SK-N-SH treated with all-trans-retinoic acid at 6 μM for 48 hours (cell line): ENCODE data around the gene OR6B3.

Source experiments
- ATAC-seq: fragments of 200-7000 bp; cut with Tn5 transposase; 3 replicates; pipeline ENCODE4 v1.9.1; 2020; ENCODE audit warnings: mild to moderate bottlenecking, moderate library complexity
- ARNTL ChIP-seq: fragments of 450-650 bp; formaldehyde crosslinking; IDR thresholded peaks from 2 replicates; pipeline ENCODE4 v1.5.0; 2020; ENCODE audit warnings: low read depth, mild to moderate bottlenecking, moderate library complexity, borderline replicate concordance
- BACH2 ChIP-seq: fragments of 250-450 bp; sonication (Bioruptor Pico); IDR thresholded peaks from 2 replicates; pipeline ENCODE4 v1.9.0; 2021; ENCODE audit warnings: mild to moderate bottlenecking, borderline replicate concordance
- CSDC2 ChIP-seq: fragments of 250-450 bp; sonication (Bioruptor Pico); IDR thresholded peaks from 2 replicates; pipeline ENCODE4 v1.5.0; 2020; ENCODE audit warnings: mild to moderate bottlenecking, moderate library complexity
- CSRNP3 ChIP-seq: fragments of 250-450 bp; sonication (Bioruptor Pico); IDR thresholded peaks from 2 replicates; pipeline ENCODE4 v1.5.1; 2021; ENCODE audit warnings: mild to moderate bottlenecking, moderate library complexity
- ESRRG ChIP-seq: fragments of 250-450 bp; sonication (Bioruptor Pico); IDR thresholded peaks from 2 replicates; pipeline ENCODE4 v1.6.1; 2021; ENCODE audit warnings: mild to moderate bottlenecking
- GLIS3 ChIP-seq: fragments of 250-450 bp; sonication (Bioruptor Pico); IDR thresholded peaks from 2 replicates; pipeline ENCODE4 v1.5.0; 2020; ENCODE audit warnings: mild to moderate bottlenecking, moderate library complexity
- OSR1 ChIP-seq: fragments of 250-450 bp; sonication (Bioruptor Pico); IDR thresholded peaks from 2 replicates; pipeline ENCODE4 v1.8.0; 2022; ENCODE audit warnings: moderate library complexity, mild to moderate bottlenecking, inconsistent platforms
- PPARA ChIP-seq: fragments of 250-450 bp; sonication (Bioruptor Pico); IDR thresholded peaks from 2 replicates; pipeline ENCODE4 v1.5.0; 2020; ENCODE audit warnings: mild to moderate bottlenecking, borderline replicate concordance
- SNAI2 ChIP-seq: fragments of 250-450 bp; sonication (Bioruptor Pico); IDR thresholded peaks from 2 replicates; pipeline ENCODE4 v1.5.0; 2020; ENCODE audit warnings: mild to moderate bottlenecking, moderate library complexity
- TCF4 ChIP-seq: fragments of 250-450 bp; sonication (Bioruptor Pico); IDR thresholded peaks from 2 replicates; pipeline ENCODE4 v1.8.0; 2021; ENCODE audit warnings: mild to moderate bottlenecking, moderate library complexity, borderline replicate concordance
- TOX ChIP-seq: fragments of 250-450 bp; sonication (Bioruptor Pico); IDR thresholded peaks from 2 replicates; pipeline ENCODE4 v1.8.0; 2021; ENCODE audit warnings: mild to moderate bottlenecking, moderate library complexity, borderline replicate concordance
- ZC3H10 ChIP-seq: fragments of 250-450 bp; sonication (Bioruptor Pico); IDR thresholded peaks from 2 replicates; pipeline ENCODE4 v1.5.1; 2021; ENCODE audit warnings: mild to moderate bottlenecking, moderate library complexity
- ZFP30 ChIP-seq: fragments of 450-650 bp; formaldehyde crosslinking; IDR thresholded peaks from 2 replicates; pipeline ENCODE4 v1.5.0; 2022; ENCODE audit warnings: mild to moderate bottlenecking, moderate library complexity
- ZNF565 ChIP-seq: fragments of 450-650 bp; formaldehyde crosslinking; conservative IDR thresholded peaks from 2 replicates; pipeline ENCODE4 v1.5.0; 2020; ENCODE audit warnings: low read depth, mild to moderate bottlenecking, moderate library complexity
- ZNF70 ChIP-seq: fragments of 450-650 bp; formaldehyde crosslinking; IDR thresholded peaks from 2 replicates; pipeline ENCODE4 v1.5.0; 2020; ENCODE audit warnings: mild to moderate bottlenecking, moderate library complexity
- ZNF8 ChIP-seq: fragments of 450-650 bp; formaldehyde crosslinking; IDR thresholded peaks from 2 replicates; pipeline ENCODE4 v1.5.0; 2020; ENCODE audit warnings: mild to moderate bottlenecking, moderate library complexity
- TF ChIP-seq, protein P1 (sequence below): fragments of 250-450 bp; sonication (Bioruptor Pico); IDR thresholded peaks from 2 replicates; pipeline ENCODE4 v1.8.0; 2020; ENCODE audit warnings: mild to moderate bottlenecking, moderate library complexity, borderline replicate concordance
- TF ChIP-seq, protein P2 (sequence below): fragments of 250-450 bp; sonication (Bioruptor Pico); IDR thresholded peaks from 2 replicates; pipeline ENCODE4 v1.5.1; 2020; ENCODE audit warnings: low read depth, mild to moderate bottlenecking, moderate library complexity
- TF ChIP-seq, protein P3 (sequence below): fragments of 250-450 bp; sonication (Bioruptor Pico); IDR thresholded peaks from 2 replicates; pipeline ENCODE4 v1.5.0; 2020; ENCODE audit warnings: mild to moderate bottlenecking, moderate library complexity
- TF ChIP-seq, protein P4 (sequence below): fragments of 250-450 bp; sonication (Bioruptor Pico); IDR thresholded peaks from 2 replicates; pipeline ENCODE4 v1.8.0; 2021; ENCODE audit warnings: low read depth, mild to moderate bottlenecking, moderate library complexity, borderline replicate concordance

OR6B3 gene

GRCh38 chr2:240055177-240055917 is 2.0 kb upstream of the OR6B3 start:
- no peak for ATAC-seq
- no peak for TF ChIP-seq ARNTL (CRISPR knock-in tag)
- TF ChIP-seq CSRNP3 (CRISPR knock-in tag) = no peak
- TF ChIP-seq ZNF70 = no peak
- TF ChIP-seq ZC3H10 (CRISPR knock-in tag) = no peak
- no peak for TF ChIP-seq ZNF8 (CRISPR knock-in tag)
- no peak for TF ChIP-seq OSR1 (CRISPR knock-in tag)
- TF ChIP-seq, protein P1, sequence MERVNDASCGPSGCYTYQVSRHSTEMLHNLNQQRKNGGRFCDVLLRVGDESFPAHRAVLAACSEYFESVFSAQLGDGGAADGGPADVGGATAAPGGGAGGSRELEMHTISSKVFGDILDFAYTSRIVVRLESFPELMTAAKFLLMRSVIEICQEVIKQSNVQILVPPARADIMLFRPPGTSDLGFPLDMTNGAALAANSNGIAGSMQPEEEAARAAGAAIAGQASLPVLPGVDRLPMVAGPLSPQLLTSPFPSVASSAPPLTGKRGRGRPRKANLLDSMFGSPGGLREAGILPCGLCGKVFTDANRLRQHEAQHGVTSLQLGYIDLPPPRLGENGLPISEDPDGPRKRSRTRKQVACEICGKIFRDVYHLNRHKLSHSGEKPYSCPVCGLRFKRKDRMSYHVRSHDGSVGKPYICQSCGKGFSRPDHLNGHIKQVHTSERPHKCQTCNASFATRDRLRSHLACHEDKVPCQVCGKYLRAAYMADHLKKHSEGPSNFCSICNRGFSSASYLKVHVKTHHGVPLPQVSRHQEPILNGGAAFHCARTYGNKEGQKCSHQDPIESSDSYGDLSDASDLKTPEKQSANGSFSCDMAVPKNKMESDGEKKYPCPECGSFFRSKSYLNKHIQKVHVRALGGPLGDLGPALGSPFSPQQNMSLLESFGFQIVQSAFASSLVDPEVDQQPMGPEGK (CRISPR knock-in tag) = no peak
- no peak for TF ChIP-seq PPARA (CRISPR knock-in tag)
- no peak for TF ChIP-seq TOX (CRISPR knock-in tag)
- TF ChIP-seq, protein P2, sequence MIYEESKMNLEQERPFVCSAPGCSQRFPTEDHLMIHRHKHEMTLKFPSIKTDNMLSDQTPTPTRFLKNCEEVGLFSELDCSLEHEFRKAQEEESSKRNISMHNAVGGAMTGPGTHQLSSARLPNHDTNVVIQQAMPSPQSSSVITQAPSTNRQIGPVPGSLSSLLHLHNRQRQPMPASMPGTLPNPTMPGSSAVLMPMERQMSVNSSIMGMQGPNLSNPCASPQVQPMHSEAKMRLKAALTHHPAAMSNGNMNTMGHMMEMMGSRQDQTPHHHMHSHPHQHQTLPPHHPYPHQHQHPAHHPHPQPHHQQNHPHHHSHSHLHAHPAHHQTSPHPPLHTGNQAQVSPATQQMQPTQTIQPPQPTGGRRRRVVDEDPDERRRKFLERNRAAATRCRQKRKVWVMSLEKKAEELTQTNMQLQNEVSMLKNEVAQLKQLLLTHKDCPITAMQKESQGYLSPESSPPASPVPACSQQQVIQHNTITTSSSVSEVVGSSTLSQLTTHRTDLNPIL (CRISPR knock-in tag) = no peak
- TF ChIP-seq BACH2 (CRISPR knock-in tag) = no peak
- TF ChIP-seq GLIS3 (CRISPR knock-in tag) = no peak
- no peak for TF ChIP-seq CSDC2 (CRISPR knock-in tag)
- TF ChIP-seq SNAI2 (CRISPR knock-in tag) = no peak
- no peak for TF ChIP-seq TCF4 (CRISPR knock-in tag)

- no peak for TF ChIP-seq ZNF565 (CRISPR knock-in tag)
- TF ChIP-seq SNAI2 (CRISPR knock-in tag) = no peak
- no peak for TF ChIP-seq ZC3H10 (CRISPR knock-in tag)
- no peak for TF ChIP-seq OSR1 (CRISPR knock-in tag)
- TF ChIP-seq ARNTL (CRISPR knock-in tag) = no peak
- TF ChIP-seq, protein P1 (CRISPR knock-in tag) = no peak
- TF ChIP-seq, protein P2 (CRISPR knock-in tag) = no peak
- TF ChIP-seq, protein P3, sequence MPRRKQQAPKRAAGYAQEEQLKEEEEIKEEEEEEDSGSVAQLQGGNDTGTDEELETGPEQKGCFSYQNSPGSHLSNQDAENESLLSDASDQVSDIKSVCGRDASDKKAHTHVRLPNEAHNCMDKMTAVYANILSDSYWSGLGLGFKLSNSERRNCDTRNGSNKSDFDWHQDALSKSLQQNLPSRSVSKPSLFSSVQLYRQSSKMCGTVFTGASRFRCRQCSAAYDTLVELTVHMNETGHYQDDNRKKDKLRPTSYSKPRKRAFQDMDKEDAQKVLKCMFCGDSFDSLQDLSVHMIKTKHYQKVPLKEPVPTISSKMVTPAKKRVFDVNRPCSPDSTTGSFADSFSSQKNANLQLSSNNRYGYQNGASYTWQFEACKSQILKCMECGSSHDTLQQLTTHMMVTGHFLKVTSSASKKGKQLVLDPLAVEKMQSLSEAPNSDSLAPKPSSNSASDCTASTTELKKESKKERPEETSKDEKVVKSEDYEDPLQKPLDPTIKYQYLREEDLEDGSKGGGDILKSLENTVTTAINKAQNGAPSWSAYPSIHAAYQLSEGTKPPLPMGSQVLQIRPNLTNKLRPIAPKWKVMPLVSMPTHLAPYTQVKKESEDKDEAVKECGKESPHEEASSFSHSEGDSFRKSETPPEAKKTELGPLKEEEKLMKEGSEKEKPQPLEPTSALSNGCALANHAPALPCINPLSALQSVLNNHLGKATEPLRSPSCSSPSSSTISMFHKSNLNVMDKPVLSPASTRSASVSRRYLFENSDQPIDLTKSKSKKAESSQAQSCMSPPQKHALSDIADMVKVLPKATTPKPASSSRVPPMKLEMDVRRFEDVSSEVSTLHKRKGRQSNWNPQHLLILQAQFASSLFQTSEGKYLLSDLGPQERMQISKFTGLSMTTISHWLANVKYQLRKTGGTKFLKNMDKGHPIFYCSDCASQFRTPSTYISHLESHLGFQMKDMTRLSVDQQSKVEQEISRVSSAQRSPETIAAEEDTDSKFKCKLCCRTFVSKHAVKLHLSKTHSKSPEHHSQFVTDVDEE (CRISPR knock-in tag) = no peak
- TF ChIP-seq TOX (CRISPR knock-in tag) = no peak
- no peak for TF ChIP-seq CSDC2 (CRISPR knock-in tag)
- TF ChIP-seq ESRRG (CRISPR knock-in tag) = no peak
- no peak for TF ChIP-seq GLIS3 (CRISPR knock-in tag)
- TF ChIP-seq, protein P4, sequence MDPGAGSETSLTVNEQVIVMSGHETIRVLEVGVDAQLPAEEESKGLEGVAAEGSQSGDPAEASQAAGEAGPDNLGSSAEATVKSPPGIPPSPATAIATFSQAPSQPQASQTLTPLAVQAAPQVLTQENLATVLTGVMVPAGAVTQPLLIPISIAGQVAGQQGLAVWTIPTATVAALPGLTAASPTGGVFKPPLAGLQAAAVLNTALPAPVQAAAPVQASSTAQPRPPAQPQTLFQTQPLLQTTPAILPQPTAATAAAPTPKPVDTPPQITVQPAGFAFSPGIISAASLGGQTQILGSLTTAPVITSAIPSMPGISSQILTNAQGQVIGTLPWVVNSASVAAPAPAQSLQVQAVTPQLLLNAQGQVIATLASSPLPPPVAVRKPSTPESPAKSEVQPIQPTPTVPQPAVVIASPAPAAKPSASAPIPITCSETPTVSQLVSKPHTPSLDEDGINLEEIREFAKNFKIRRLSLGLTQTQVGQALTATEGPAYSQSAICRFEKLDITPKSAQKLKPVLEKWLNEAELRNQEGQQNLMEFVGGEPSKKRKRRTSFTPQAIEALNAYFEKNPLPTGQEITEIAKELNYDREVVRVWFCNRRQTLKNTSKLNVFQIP = no peak
- no peak for TF ChIP-seq ZFP30 (CRISPR knock-in tag)
- ATAC-seq = no peak
Measured at GRCh38 chr2:240052524-240052923, 797 bp downstream of the OR6B3 start.
